Ecto neural progenitor cell (in vitro differentiated cells): ENCODE measurements around the gene LSMEM2.
"Not testable (repeated sequence)": the region's sequence is repeated elsewhere in the genome, so short reads cannot be mapped to it uniquely, and the experiment has no call there.

ENCODE experiments used
- DNase-seq: peaks from one replicate; pipeline ENCODE4 v3.0.0-alpha.2; 2018; ENCODE audit warnings: low spot score

LSMEM2 gene

GRCh38 chr3:50245831-50246516 is 32.9 kb upstream of the LSMEM2 start:
- DNase-seq: peak; percentile 97

GRCh38 chr3:50246517-50246954 is 32.4 kb upstream of the LSMEM2 start:
- no peak for DNase-seq

DNA sequence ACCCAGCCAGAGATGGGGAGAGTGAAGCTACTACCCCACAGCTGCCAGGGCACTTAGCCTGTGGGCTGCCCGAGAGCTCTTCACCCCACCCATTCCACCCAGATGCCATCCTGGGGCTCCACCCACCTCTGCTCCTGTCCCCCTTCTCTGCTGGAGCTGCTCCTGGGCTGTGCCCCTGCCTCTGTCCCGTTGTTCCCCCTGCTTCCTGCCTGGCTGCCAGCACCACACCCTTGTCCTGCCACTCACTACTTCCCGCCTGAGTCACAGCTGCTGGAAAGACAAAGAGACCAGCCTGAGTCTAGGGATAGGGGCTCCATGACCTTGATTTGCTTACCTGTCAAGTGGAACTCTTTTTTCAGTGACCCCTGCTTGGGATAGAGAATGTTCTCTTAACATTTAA is 30.5 kb upstream of the LSMEM2 start:
- no peak for DNase-seq

DNA sequence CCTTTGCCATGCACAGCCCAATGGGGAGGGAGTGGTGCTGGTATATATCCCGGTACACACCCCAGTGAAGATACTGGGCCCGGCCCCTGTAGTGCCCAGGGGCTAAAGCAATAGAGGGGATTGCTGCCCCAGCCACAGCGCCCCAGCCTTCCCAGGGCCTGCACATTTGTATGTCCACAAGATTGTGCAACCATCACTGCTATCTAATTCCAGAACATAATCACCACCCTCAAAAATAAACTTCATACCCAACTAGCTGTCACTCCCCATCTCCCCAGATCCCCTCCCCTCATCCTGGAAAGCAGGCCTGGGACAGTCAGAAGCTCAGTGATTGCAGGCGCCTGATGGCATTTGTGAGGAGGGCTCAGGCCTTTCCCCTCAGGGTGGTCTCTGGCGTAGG is 29.4 kb upstream of the LSMEM2 start:
- DNase-seq: no peak

DNA sequence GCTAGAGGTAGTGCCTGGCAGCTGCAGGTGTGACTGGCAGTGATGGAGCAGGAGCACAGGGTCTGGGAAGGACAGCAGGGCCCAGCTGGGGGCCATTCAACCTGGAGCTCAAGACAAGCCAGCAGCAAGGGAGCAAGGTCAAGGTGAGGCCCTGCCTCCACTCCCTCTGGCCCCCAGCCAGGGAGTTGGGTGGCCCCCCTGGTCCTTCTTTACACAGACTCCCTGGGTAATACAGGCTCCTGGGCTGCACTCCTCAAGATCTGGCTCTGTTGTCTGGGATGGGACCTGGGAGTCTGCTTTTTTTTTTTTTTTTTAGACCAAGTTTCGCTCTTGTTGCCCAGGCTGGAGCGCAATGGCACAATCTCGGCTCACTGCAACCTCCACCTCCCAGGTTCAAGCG is 28.4 kb upstream of the LSMEM2 start:
- no peak for DNase-seq

DNA sequence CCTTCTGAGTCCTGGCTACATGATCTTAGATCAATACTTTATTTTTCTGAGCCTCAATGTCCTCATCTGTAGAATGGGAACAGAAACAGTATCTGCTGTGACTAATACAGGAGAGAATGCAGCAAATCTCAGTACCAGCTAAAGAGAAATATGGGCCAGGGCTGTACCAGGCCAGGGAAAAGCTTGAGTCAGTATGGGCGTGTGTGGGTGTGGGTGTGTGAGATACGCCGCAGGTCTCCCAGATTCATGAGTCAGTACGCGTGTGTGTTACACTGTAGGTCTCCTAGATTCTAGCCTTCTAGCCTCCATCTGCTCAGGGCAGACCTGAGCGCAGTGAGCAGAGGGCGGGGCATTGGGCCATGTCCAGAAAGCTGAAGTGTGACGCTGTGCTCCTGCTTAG is 27.7 kb upstream of the LSMEM2 start:
- no peak for DNase-seq

GRCh38 chr3:50254577-50255250 is 24.2 kb upstream of the LSMEM2 start:
- no peak for DNase-seq

DNA sequence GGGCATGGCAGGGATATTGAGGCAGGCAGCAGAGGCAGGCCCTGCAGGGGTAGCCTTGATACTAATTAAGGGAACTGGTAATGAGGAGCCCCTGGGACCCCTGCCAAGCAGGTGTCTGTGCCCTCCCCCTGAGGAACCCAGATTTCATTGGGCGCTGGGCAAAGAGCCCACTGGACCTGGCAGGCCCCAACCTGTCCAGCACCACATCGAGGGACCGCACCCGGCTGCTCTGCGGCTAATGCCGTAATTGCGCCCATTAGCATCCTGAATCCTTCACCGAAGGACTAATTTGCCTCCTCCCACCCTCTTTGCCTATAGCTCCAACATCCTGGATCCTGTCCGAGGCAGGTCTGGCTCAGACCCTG is 23.7 kb upstream of the LSMEM2 start:
- DNase-seq: no peak

- no peak for DNase-seq
Measured at GRCh38 chr3:50256978-50257890, 21.7 kb upstream of the LSMEM2 start.

DNA sequence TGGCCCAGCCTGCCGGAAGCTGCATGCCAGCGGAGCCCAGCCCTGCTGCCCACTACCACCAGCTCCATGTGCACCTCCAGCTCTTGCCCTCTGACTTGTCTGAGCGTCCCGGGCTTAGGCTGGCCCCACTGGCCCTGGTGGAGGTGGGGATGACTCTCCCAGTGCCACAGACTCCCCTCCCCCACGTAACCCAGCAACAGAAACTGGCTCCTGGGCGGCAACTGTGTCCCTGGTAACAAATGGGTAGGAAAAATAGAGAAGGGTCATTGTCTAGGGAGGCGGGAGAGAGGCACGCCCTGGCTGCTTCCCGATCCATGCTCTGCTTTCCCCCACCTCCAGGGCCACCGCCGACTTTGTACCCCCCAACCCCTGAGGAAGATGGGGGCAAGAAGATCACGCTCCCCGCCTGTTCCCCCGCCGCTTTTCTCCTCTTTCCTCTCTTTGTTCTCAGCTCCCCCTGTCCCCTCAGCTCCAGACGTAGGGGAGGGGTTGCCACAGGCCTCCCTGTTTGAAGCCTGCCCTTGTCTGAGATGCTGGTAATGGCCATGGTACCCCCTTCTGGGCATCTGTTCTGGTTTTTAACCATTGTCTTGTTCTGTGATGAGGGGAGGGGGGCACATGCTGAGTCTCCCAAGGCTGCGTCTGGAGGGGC is 20.7 kb upstream of the LSMEM2 start:
- no peak for DNase-seq

- no peak for DNase-seq
Measured at GRCh38 chr3:50258979-50259378, 19.9 kb upstream of the LSMEM2 start.

DNA sequence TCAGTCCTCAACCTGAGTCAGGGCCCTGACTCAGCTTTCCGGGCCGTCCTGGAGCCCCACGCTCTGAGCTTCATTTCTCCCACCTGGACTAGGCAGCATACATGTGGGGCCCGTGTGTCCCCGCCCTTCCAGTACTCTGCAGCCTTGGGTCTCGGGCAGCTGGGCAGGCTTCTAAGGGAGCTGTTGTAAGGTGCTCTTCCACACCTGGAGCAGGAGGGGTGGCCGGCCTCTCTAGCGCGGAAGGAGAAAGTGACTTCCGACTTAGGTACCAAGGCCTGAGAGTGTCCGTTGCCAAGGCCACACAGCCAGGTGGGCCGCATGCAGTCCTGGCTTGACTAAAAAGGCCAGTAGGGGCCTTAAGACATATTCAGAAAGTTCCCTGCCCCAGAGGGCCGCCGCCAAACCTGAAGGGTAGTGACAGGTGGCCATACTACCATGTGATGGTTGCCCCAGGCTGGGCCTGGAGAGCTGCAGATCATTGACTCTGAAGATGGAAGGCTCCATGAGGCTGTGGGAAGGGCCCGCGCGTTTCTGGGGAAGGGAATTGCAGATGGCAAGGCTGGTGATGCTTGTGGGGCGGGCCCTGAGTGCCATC is 19.4 kb upstream of the LSMEM2 start:
- no peak for DNase-seq

- DNase-seq: peak; percentile 98
Measured at GRCh38 chr3:50260027-50260941, 18.6 kb upstream of the LSMEM2 start.

DNA sequence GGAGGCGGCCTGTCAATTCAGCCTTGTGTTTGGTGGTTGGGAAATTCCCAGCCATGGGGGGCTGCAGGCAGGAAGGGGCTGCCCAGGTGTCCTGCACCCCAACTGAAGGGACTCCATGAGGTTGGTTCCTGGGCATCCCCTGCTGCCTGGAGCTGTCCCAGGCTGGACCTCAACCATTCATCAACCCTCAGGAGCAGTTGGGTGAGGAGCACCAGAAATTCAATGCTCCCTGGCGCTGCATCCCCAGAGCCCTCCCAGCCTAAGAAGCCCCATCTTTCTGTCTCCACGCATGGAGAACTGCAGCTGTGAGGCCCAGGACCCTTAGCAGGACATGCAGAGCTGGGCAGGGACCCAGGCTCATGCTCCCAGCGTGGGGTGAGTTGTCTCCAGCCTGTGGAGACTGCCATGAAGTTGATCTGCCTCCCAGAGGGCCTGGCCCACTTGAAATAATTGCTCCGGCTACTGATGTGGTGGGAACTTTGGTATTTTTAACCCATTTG is 17.9 kb upstream of the LSMEM2 start:
- no peak for DNase-seq

DNA sequence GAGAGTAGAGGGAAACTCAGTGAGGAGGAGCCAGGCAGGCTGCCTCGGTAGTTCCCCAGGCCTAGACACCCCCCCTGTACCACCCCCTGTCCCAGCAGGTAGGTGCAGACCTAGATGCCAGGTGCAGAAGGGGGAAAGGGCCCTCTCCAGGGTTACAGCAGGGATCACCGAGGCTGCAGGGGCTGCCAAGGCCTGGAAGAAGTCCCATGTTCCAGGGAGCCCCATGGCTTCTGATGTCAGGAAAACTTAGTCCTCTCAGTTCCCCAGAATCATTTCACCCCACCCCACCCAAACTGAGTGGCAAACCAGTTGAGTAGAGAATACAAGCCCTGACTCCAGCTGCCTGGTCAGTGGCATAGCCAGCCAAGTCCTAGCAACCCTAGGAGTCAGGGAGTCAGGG is 17.4 kb upstream of the LSMEM2 start:
- no peak for DNase-seq

DNA sequence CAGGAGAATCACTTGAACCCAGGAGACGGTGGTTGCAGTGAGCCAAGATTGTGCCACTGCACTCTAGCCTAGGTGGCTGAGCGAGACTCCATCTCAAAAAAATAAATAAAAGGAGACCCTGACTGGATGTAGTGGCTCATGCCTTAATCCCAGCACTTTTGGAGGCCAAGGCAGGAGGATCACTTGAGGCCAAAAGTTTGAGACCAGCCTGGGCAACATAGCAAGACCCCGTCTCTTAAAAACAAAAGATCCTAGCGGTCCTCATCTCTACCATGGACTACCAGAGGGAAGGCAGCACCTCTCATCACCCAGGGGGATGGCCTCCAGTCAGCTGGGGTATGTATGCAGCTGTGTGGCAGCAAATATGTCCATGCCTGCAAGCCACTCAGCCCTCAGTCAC is 16.7 kb upstream of the LSMEM2 start:
- not testable (repeated sequence) for DNase-seq

- DNase-seq: no peak
Measured at GRCh38 chr3:50262778-50263177, 16.1 kb upstream of the LSMEM2 start.

DNA sequence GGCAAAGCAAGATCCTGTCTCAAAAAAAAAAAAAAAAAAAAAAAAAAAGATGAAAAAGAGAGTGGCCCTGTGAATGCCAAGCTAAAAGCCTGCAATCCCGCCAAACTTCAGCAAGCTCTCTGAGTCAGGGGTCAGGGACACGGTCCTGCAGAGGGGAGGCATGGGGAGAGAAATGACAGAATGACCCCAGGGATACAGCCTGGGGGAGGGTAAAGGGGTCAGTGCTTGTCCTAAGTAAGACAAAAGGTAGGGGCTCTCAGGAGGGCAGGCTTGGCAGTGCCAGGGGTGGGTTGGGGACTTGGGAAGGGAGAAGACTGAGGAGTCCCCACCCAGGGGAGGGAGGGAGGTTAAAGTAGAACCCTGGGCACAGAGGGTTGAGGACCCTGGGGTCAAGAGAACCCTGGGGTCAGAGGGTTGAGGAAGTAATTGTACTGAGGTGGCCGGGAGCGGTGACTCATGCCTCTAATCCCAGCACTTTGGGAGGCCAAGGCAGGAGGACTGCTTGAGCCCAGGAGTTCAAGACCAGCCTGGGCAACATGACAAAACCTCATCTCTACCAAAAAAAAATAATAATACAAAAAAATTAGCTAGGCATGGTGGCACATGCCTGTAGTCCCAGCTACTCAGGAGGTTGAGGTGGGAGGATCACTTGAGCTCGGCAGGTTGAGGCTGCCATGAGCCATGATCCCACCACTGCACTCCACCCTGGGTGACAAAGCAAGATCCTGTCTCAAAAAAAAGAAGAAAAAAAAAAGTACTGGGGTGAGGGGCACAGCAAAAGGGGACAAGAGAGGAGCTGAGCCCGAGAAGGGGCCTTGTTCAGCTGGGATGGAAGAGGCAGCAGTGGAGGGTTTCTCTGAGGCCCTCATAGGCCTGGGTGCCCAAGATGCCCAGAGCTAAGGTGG is 15.2 kb upstream of the LSMEM2 start:
- no peak for DNase-seq

- peak; percentile 91 for DNase-seq
Measured at GRCh38 chr3:50264383-50264963, 14.4 kb upstream of the LSMEM2 start.
